ENCODE measurements around the gene ITGBL1.
A peak's percentile ranks its signal among the peaks of the same experiment; 100 is the strongest.

The ITGBL1 gene

GRCh38 chr13:101634142-101634541 lies 181.7 kb downstream of the ITGBL1 start:
- DNase-seq = peak; percentile 64

GRCh38 chr13:101639711-101640110 lies 187.2 kb downstream of the ITGBL1 start:
- DNase-seq = peak; percentile 48

- no peak for DNase-seq
Measured at GRCh38 chr13:101640788-101641400, 188.4 kb downstream of the ITGBL1 start.

- DNase-seq = no peak
Measured at GRCh38 chr13:101645871-101646270, 193.4 kb downstream of the ITGBL1 start.

- DNase-seq = no peak
Measured at GRCh38 chr13:101647760-101648159, 195.3 kb downstream of the ITGBL1 start.

GRCh38 chr13:101648766-101649487 lies 196.5 kb downstream of the ITGBL1 start:
- no peak for DNase-seq

- no peak for DNase-seq
Measured at GRCh38 chr13:101649488-101650126, 197.1 kb downstream of the ITGBL1 start.

- DNase-seq = no peak
Measured at GRCh38 chr13:101654883-101655282, 202.4 kb downstream of the ITGBL1 start.

- no peak for DNase-seq
Measured at GRCh38 chr13:101655435-101655834, 203.0 kb downstream of the ITGBL1 start.

GRCh38 chr13:101660711-101661110 lies 208.2 kb downstream of the ITGBL1 start:
- DNase-seq = no peak

GRCh38 chr13:101661839-101662238 lies 209.4 kb downstream of the ITGBL1 start:
- peak; percentile 31 for DNase-seq

- DNase-seq = no peak
Measured at GRCh38 chr13:101673360-101674105, 221.1 kb downstream of the ITGBL1 start.

- DNase-seq = no peak
Measured at GRCh38 chr13:101681834-101682233, 229.4 kb downstream of the ITGBL1 start.

GRCh38 chr13:101686003-101686402 lies 233.5 kb downstream of the ITGBL1 start:
- DNase-seq = no peak

- DNase-seq = peak; percentile 98
Measured at GRCh38 chr13:101690871-101691270, 238.4 kb downstream of the ITGBL1 start.

- DNase-seq = peak; percentile 98
Measured at GRCh38 chr13:101691341-101691860, 238.9 kb downstream of the ITGBL1 start.

GRCh38 chr13:101695870-101696516 lies 243.5 kb downstream of the ITGBL1 start:
- DNase-seq = no peak

- peak; percentile 81 for DNase-seq
Measured at GRCh38 chr13:101697745-101698144, 245.3 kb downstream of the ITGBL1 start.

- peak; percentile 44 for DNase-seq
Measured at GRCh38 chr13:101698400-101698799, 245.9 kb downstream of the ITGBL1 start.

- no peak for DNase-seq
Measured at GRCh38 chr13:101700598-101700997, 248.1 kb downstream of the ITGBL1 start.

GRCh38 chr13:101703081-101703480 lies 250.6 kb downstream of the ITGBL1 start:
- DNase-seq = no peak

- DNase-seq = no peak
Measured at GRCh38 chr13:101703838-101704237, 251.4 kb downstream of the ITGBL1 start.

- peak; percentile 84 for DNase-seq
Measured at GRCh38 chr13:101706651-101707050, 254.2 kb downstream of the ITGBL1 start.
